Lower lobe of right lung (tissue), 2 donors: Measurements from ENCODE around the gene MBOAT1. TPM values are rescaled to one million over a fixed set of nuclear protein-coding genes. Genes with fewer than 3 reads are reported as not detected.
A peak's percentile ranks its signal among the peaks of the same experiment; 100 is the strongest.

Source experiments
- ATAC-seq, 2 donors: fragments of 200-7000 bp; cut with Tn5 transposase; one replicate each; pipeline ENCODE4 v1.9.1; 2020 to 2022; ENCODE audit warnings: mild to moderate bottlenecking in 2 of 2, moderate library complexity in 2 of 2
- DNase-seq: peaks from one replicate; pipeline ENCODE4 v3.0.0-alpha.2; 2020
- H3K27ac ChIP-seq: fragments of 200-600 bp; one replicate; pipeline ENCODE4 v1.8.0; 2022
- H3K27me3 ChIP-seq: fragments of 200-600 bp; one replicate; pipeline ENCODE4 v1.8.0; 2022; ENCODE audit warnings: low read depth
- H3K36me3 ChIP-seq: fragments of 200-600 bp; one replicate; pipeline ENCODE4 v1.8.0; 2022; ENCODE audit warnings: mild to moderate bottlenecking
- H3K4me1 ChIP-seq: fragments of 200-600 bp; one replicate; pipeline ENCODE4 v1.8.0; 2022
- H3K4me3 ChIP-seq: fragments of 200-600 bp; one replicate; pipeline ENCODE4 v1.8.0; 2022; ENCODE audit warnings: mild to moderate bottlenecking
- H3K9me3 ChIP-seq: fragments of 200-600 bp; one replicate; pipeline ENCODE4 v1.8.0; 2022
- intact Hi-C: fragments of 100-400 bp; cut with DNase I; formaldehyde crosslinking; loops from one replicate; pipeline ENCODE4 v1.11.0; 2022
- total RNA-seq: library from RNA; stranded (reverse); fragmentation: NEBNext Ultra II Directional; extraction: Animal tissue kit (Norgen Biotek cat#: 25700); gene quantifications from one replicate; pipeline ENCODE4 v1.2.1, GENCODE V29; 2021
- TF ChIP-seq, protein P1 (sequence below): fragments of 200-600 bp; IDR thresholded peaks from one replicate; pipeline ENCODE4 v1.8.0; 2022; ENCODE audit warnings: antibody characterized with exemption, mild to moderate bottlenecking
- donor health status: DM: no; HTN: yes; CAD: no; lungs with severe emphysema.

Gene MBOAT1
- total RNA-seq, 1 donor from 2014 or later = 13.1 TPM

GRCh38 chr6:20124545-20124944 lies 87.7 kb downstream of the MBOAT1 start:
- intact Hi-C loops = no loop called here
- no peak overlapping the region for H3K27ac ChIP-seq
- H3K4me3 ChIP-seq = no peak overlapping the region
- TF ChIP-seq, protein P1, sequence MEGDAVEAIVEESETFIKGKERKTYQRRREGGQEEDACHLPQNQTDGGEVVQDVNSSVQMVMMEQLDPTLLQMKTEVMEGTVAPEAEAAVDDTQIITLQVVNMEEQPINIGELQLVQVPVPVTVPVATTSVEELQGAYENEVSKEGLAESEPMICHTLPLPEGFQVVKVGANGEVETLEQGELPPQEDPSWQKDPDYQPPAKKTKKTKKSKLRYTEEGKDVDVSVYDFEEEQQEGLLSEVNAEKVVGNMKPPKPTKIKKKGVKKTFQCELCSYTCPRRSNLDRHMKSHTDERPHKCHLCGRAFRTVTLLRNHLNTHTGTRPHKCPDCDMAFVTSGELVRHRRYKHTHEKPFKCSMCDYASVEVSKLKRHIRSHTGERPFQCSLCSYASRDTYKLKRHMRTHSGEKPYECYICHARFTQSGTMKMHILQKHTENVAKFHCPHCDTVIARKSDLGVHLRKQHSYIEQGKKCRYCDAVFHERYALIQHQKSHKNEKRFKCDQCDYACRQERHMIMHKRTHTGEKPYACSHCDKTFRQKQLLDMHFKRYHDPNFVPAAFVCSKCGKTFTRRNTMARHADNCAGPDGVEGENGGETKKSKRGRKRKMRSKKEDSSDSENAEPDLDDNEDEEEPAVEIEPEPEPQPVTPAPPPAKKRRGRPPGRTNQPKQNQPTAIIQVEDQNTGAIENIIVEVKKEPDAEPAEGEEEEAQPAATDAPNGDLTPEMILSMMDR = no peak
- peaks cover 32% of the 10 kb centered on the region for H3K36me3 ChIP-seq
- no peaks in the 10 kb centered on the region for H3K9me3 ChIP-seq
- ATAC-seq (no peak), DNase-seq (no peak)
- no peaks in the 10 kb centered on the region for H3K27me3 ChIP-seq
- H3K4me1 ChIP-seq = no peaks in the 10 kb centered on the region

GRCh38 chr6:20119485-20119884 lies 92.8 kb downstream of the MBOAT1 start:
- no peaks in the 10 kb centered on the region for H3K27me3 ChIP-seq
- no peak overlapping the region for H3K4me3 ChIP-seq
- ATAC-seq (no peak), DNase-seq (no peak)
- H3K27ac ChIP-seq = no peak overlapping the region
- no peaks in the 10 kb centered on the region for H3K4me1 ChIP-seq
- peaks cover 35% of the 10 kb centered on the region for H3K36me3 ChIP-seq
- TF ChIP-seq, protein P1 = no peak
- intact Hi-C loops = no loop called here
- no peaks in the 10 kb centered on the region for H3K9me3 ChIP-seq

DNA sequence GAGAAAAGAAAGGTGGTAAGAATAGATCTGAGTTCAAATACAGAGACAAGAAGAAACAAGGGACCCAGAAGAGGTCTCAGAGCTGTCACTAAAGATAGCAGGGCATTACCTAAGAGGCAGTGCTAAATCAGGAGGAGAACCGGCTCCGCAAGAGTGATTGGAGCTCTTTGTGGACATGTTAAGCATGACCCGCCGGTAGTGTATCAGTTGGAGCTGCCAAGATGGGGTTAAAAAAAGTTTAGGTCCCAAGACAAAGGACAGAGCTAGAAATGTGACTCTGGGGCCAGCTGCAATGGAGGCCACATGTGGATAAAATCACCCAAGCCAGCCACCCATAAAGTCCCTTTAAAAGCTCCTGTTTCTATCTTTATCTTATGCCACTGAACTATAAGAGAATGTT lies 93.4 kb downstream of the MBOAT1 start:
- Histone ChIP-seq H3K4me3 (no peak overlapping the region), H3K27ac (no peak overlapping the region), H3K36me3 (peaks cover 35% of the 10 kb centered on the region), H3K4me1 (no peaks in the 10 kb centered on the region), H3K27me3 (no peaks in the 10 kb centered on the region), H3K9me3 (no peaks in the 10 kb centered on the region)
- ATAC-seq (no peak), DNase-seq (no peak)
- TF ChIP-seq, protein P1 = no peak
- intact Hi-C loops = no loop called here

DNA sequence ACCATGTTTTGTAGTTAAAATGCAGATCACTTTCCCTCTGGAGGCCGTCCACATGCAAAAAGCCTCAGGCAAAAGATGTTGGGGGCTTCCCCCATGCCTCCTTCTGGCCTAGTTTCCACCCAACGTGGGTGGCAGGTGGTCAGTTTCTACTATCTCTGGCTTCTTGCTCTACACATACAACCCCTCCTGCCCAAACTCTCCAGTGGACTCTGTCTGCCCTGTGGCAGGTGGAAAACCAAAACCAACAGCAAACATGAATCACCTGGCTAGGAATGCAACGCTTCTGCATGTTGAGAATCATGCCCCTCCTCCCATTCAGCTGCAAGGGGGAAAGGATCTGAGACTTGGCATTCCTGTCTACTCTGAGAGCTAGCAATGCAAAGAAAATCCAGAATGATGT lies 94.8 kb downstream of the MBOAT1 start:
- no peaks in the 10 kb centered on the region for H3K4me1 ChIP-seq
- no peak for DNase-seq
- intact Hi-C loops = no loop called here
- H3K9me3 ChIP-seq = no peaks in the 10 kb centered on the region
- ATAC-seq = peak; percentile 51 to 78
- no peaks in the 10 kb centered on the region for H3K27me3 ChIP-seq
- peaks cover 42% of the 10 kb centered on the region for H3K36me3 ChIP-seq
- H3K4me3 ChIP-seq = no peak overlapping the region
- H3K27ac ChIP-seq = no peak overlapping the region
- TF ChIP-seq, protein P1 = no peak

DNA sequence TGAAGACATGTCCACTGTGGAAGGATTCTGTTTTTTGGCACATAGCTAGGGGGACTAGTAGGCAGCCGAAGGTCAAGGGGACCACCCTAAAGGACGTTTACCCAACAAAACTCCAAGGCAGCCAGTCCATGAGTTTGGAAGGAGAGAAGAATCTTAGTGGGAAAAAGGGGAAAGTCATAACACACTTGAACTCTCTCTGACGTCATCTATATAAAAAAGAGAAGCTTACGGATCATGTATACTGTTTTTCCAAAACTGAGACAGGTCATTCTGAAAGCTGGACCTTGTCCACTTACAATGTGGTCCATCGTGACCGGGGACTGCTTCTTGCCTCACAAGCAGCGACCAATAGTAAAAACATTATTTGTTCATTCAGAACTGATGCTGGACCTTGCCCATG lies 95.5 kb downstream of the MBOAT1 start:
- TF ChIP-seq, protein P1 = no peak
- DNase-seq (no peak), ATAC-seq (no peak)
- no peaks in the 10 kb centered on the region for H3K4me1 ChIP-seq
- H3K36me3 ChIP-seq = peaks cover 43% of the 10 kb centered on the region
- H3K4me3 ChIP-seq = no peak overlapping the region
- no peaks in the 10 kb centered on the region for H3K27me3 ChIP-seq
- intact Hi-C loops = no loop called here
- no peaks in the 10 kb centered on the region for H3K9me3 ChIP-seq
- no peak overlapping the region for H3K27ac ChIP-seq
